ENCODE measurements around the gene CCDC68. TPM values are rescaled to one million over a fixed set of nuclear protein-coding genes. Genes with fewer than 3 reads are reported as not detected.

The CCDC68 gene
- total RNA-seq, 1 experiment from 2014 or later: not detected

- no peaks in the 10 kb centered on the region for H3K4me1 ChIP-seq (ENCODE audit: insufficient read depth, low read length, poor library complexity, severe bottlenecking)
- H3K36me3 ChIP-seq (ENCODE audit: insufficient read depth, low read length, poor library complexity, severe bottlenecking): no peaks in the 10 kb centered on the region
- no peak for TF ChIP-seq CTCF (conservative IDR thresholded peaks at IDR 0.05; ENCODE audit: low read depth, low read length)
- no peak overlapping the region for H3K4me3 ChIP-seq (ENCODE audit: low read depth, low read length, poor library complexity, severe bottlenecking)
- no peak overlapping the region for H3K27ac ChIP-seq (ENCODE audit: low read depth, low read length, poor library complexity, severe bottlenecking)
- DNase-seq (ENCODE audit: low spot score): no peak
- intact Hi-C loops (cut with micrococcal nuclease; ENCODE audit: unreplicated experiment): no loop called here
- no peaks in the 10 kb centered on the region for H3K27me3 ChIP-seq (replicated peaks; ENCODE audit: insufficient read depth, low read depth, low read length, poor library complexity)
- ChIA-PET CTCF (no interaction called here), POLR2A (ENCODE audit: low non-redundant PET) (no interaction called here)
- no TSS peak for BruUV-seq (replicated peaks)
- no peaks in the 10 kb centered on the region for H3K9me3 ChIP-seq (ENCODE audit: low read depth, low read length, poor library complexity, severe bottlenecking)
These were observed 88.0 kb downstream of the CCDC68 start for GRCh38 chr18:54871231-54871630.

DNA sequence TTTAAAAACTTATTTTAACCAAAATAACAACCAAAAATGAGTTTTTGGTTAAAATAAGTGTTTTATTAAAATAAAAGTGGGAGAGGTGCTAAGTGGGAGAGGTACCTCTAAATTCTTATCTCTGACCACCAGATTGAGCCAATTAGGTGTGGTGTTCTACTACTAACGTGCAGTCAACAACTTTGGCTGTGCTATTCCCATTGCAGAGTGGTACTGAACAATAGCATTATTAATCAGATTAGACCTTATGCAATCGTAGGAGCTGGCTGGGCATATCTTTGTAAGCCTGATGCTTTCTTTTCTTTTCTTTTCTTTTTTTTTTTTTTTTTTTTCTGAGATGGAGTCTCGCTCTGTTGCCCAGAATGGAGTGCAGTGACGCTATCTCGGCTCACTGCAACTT lies 92.1 kb downstream of the CCDC68 start:
- intact Hi-C loops (cut with micrococcal nuclease; ENCODE audit: unreplicated experiment): no loop called here
- ChIA-PET CTCF (no interaction called here), POLR2A (ENCODE audit: low non-redundant PET) (no interaction called here)
- no peaks in the 10 kb centered on the region for H3K27me3 ChIP-seq (replicated peaks; ENCODE audit: insufficient read depth, low read depth, low read length, poor library complexity)
- TF ChIP-seq CTCF (conservative IDR thresholded peaks at IDR 0.05; ENCODE audit: low read depth, low read length) (no peak), EZH2 (IDR thresholded peaks at IDR 0.05; ENCODE audit: borderline replicate concordance, low read depth, low read length, poor library complexity, severe bottlenecking) (no peak)
- H3K4me3 ChIP-seq (ENCODE audit: low read depth, low read length, poor library complexity, severe bottlenecking): no peak overlapping the region
- no TSS peak for BruUV-seq (replicated peaks)
- H3K27ac ChIP-seq (ENCODE audit: low read depth, low read length, poor library complexity, severe bottlenecking): no peak overlapping the region
- no peaks in the 10 kb centered on the region for H3K36me3 ChIP-seq (ENCODE audit: insufficient read depth, low read length, poor library complexity, severe bottlenecking)
- H3K4me1 ChIP-seq (ENCODE audit: insufficient read depth, low read length, poor library complexity, severe bottlenecking): no peaks in the 10 kb centered on the region
- no peaks in the 10 kb centered on the region for H3K9me3 ChIP-seq (ENCODE audit: low read depth, low read length, poor library complexity, severe bottlenecking)
- no peak for DNase-seq (ENCODE audit: low spot score)

DNA sequence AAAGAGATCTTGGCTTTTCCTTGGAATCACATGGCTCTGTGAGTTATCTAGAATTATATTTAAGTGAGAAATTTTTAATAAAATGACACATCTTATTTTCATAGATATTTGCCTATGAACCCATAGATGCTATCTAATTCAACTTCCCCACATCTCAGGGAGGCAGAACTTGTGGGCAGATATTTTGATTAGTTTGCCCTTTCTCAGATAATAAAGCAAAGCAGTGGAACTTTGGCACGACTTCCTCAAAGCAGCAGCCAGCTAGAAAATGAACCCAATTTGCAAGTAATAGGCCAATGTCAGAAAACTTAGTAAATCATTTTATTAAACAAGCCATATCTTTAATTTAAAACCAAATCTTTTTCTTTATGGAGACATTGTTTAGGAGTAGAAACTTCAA lies 98.3 kb downstream of the CCDC68 start:
- Histone ChIP-seq H3K27me3 (replicated peaks; ENCODE audit: insufficient read depth, low read depth, low read length, poor library complexity) (no peaks in the 10 kb centered on the region), H3K4me3 (ENCODE audit: low read depth, low read length, poor library complexity, severe bottlenecking) (no peak overlapping the region), H3K9me3 (ENCODE audit: low read depth, low read length, poor library complexity, severe bottlenecking) (no peaks in the 10 kb centered on the region), H3K36me3 (ENCODE audit: insufficient read depth, low read length, poor library complexity, severe bottlenecking) (no peaks in the 10 kb centered on the region), H3K27ac (ENCODE audit: low read depth, low read length, poor library complexity, severe bottlenecking) (no peak overlapping the region), H3K4me1 (ENCODE audit: insufficient read depth, low read length, poor library complexity, severe bottlenecking) (no peaks in the 10 kb centered on the region)
- DNase-seq (ENCODE audit: low spot score): no peak
- BruUV-seq (replicated peaks): no TSS peak
- intact Hi-C loops (cut with micrococcal nuclease; ENCODE audit: unreplicated experiment): no loop called here
- TF ChIP-seq EZH2 (IDR thresholded peaks at IDR 0.05; ENCODE audit: borderline replicate concordance, low read depth, low read length, poor library complexity, severe bottlenecking): no peak
- no peak for TF ChIP-seq CTCF (conservative IDR thresholded peaks at IDR 0.05; ENCODE audit: low read depth, low read length)
- CTCF ChIA-PET: no interaction called here
- POLR2A ChIA-PET (ENCODE audit: low non-redundant PET): no interaction called here

Data from A673 (cell line).